Measurements from ENCODE around the gene ZC3H13. TPM values are rescaled to one million over a fixed set of nuclear protein-coding genes. Genes with fewer than 3 reads are reported as not detected.

The ZC3H13 gene
- total RNA-seq, 4 donors from 2014 or later, result 18.8 to 40.6 (median 34.7) TPM

DNA sequence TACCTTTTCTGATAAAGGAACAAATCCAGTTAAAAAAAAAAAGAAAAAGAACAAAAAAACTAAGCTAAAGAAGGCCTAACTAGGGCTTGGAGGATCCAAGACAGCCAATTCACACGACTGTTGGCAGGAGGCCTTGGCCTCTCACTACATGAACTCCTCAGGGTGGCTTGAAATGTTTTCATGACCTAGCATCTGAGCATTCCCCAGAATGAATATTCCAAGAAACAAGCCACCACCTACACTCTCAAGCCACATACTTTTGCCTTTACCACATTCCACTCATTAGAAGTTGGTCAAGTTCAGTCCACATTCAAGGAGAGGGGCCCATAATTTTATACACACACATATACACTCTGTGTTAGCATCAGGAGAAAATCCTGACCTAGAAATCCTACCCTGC is 103.4 kb downstream of the ZC3H13 start:
- Histone ChIP-seq H3K36me3 (no peaks in the 10 kb centered on the region), H3K27me3 (peaks cover 2% of the 10 kb centered on the region), H3K4me1 (no peaks in the 10 kb centered on the region), H3K4me3 (no peak overlapping the region), H3K9me3 (no peaks in the 10 kb centered on the region), H3K27ac (no peak overlapping the region)
- no peak for DNase-seq (ENCODE audit: low spot score in 2 of 2)
- no peak for TF ChIP-seq POLR2A (IDR thresholded peaks at IDR 0.05)
- TF ChIP-seq, protein P1, sequence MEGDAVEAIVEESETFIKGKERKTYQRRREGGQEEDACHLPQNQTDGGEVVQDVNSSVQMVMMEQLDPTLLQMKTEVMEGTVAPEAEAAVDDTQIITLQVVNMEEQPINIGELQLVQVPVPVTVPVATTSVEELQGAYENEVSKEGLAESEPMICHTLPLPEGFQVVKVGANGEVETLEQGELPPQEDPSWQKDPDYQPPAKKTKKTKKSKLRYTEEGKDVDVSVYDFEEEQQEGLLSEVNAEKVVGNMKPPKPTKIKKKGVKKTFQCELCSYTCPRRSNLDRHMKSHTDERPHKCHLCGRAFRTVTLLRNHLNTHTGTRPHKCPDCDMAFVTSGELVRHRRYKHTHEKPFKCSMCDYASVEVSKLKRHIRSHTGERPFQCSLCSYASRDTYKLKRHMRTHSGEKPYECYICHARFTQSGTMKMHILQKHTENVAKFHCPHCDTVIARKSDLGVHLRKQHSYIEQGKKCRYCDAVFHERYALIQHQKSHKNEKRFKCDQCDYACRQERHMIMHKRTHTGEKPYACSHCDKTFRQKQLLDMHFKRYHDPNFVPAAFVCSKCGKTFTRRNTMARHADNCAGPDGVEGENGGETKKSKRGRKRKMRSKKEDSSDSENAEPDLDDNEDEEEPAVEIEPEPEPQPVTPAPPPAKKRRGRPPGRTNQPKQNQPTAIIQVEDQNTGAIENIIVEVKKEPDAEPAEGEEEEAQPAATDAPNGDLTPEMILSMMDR (IDR thresholded peaks at IDR 0.05), result no peak
- 60% methylated on average over 1 of the region's 1 CpG for WGBS

DNA sequence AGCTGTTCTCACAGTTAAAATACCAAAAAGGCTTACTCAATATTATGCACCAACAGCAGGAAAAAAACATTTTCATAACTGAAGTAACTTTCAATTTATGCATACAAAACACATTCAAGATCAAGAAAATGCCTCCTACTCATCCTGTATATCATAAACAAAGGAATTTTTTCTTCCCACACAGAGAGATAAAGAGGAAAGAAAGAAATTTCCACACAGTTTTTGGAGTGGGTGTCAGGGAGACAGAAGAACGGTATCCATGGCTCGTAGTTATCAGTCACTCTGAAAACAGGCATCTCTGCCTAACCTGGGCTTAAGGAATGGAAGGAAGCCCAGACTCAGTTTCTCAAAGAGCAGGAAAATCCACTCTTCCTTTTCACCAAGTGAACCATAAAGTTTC is 108.6 kb downstream of the ZC3H13 start:
- Histone ChIP-seq H3K9me3 (no peaks in the 10 kb centered on the region), H3K27me3 (peaks cover 5% of the 10 kb centered on the region), H3K36me3 (no peaks in the 10 kb centered on the region), H3K4me3 (no peak overlapping the region), H3K4me1 (no peaks in the 10 kb centered on the region), H3K27ac (no peak overlapping the region)
- 84% methylated on average over 2 of the region's 2 CpGs for WGBS
- DNase-seq (ENCODE audit: low spot score in 2 of 2), result no peak
- TF ChIP-seq POLR2A (IDR thresholded peaks at IDR 0.05), result no peak
- TF ChIP-seq, protein P1 (IDR thresholded peaks at IDR 0.05), result no peak
- no peak for TF ChIP-seq POLR2AphosphoS5 (IDR thresholded peaks at IDR 0.05)
- no peak for TF ChIP-seq EP300 (IDR thresholded peaks at IDR 0.05)

DNA sequence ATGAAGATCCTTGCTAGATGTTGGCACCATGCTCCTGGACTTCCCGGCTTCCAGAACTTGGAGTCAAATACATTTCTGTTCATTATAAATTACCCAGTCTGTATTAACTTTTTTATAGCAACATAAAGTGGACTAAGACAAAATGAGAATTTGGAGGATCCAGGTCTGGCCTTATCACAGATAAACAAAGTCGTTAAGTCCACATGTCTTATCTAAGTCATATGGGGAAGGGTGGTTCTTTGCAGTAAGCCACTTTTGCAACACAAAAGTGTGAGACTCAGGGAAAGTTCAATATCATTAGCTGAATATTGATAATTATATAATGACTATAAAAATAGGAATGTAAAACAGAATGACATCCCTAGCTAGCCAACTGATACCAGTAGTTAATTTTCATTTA is 109.4 kb downstream of the ZC3H13 start:
- Histone ChIP-seq H3K9me3 (no peaks in the 10 kb centered on the region), H3K4me3 (no peak overlapping the region)
- TF ChIP-seq EP300 (IDR thresholded peaks at IDR 0.05), result no peak
- TF ChIP-seq POLR2A (IDR thresholded peaks at IDR 0.05), result no peak
- TF ChIP-seq, protein P1 (IDR thresholded peaks at IDR 0.05), result no peak

DNA sequence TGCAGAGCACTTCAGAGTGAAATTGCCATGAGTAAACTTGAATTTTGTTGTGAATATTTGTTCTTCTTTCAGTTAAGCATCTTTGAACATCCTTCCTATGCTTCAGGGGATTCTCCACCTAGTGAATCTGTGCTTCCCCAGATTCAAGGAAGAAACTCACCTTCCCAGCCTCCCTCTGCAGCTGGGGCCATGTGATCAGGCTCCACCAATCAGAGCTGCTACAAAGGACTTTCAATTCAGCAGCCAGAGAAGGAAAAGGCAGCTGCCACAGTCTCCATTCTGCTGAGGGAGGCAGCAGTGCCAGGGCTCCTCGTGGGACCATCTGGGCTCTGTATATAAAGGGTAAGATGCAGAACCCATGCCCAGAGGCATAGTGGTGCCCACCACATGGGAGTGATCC is 111.3 kb downstream of the ZC3H13 start:
- Histone ChIP-seq H3K36me3 (no peaks in the 10 kb centered on the region), H3K27ac (no peak overlapping the region), H3K27me3 (peaks cover 5% of the 10 kb centered on the region), H3K4me3 (no peak overlapping the region), H3K4me1 (peaks cover 2% of the 10 kb centered on the region), H3K9me3 (no peaks in the 10 kb centered on the region)
- DNase-seq (ENCODE audit: low spot score in 2 of 2), result no peak
- WGBS, result 86% methylated on average over 1 of the region's 1 CpG
- TF ChIP-seq, protein P1 (IDR thresholded peaks at IDR 0.05), result no peak
- TF ChIP-seq POLR2A (IDR thresholded peaks at IDR 0.05) (no peak), POLR2AphosphoS5 (IDR thresholded peaks at IDR 0.05) (no peak), EP300 (IDR thresholded peaks at IDR 0.05) (no peak)

More for the DNA sequence above, 109.4 kb downstream of the ZC3H13 start:
- H3K4me1 ChIP-seq, result no peaks in the 10 kb centered on the region
- no peak for DNase-seq (ENCODE audit: low spot score in 2 of 2)
- no peaks in the 10 kb centered on the region for H3K36me3 ChIP-seq
- WGBS, result 80% methylated on average over 2 of the region's 2 CpGs
- H3K27ac ChIP-seq, result no peak overlapping the region
- peaks cover 5% of the 10 kb centered on the region for H3K27me3 ChIP-seq

DNA sequence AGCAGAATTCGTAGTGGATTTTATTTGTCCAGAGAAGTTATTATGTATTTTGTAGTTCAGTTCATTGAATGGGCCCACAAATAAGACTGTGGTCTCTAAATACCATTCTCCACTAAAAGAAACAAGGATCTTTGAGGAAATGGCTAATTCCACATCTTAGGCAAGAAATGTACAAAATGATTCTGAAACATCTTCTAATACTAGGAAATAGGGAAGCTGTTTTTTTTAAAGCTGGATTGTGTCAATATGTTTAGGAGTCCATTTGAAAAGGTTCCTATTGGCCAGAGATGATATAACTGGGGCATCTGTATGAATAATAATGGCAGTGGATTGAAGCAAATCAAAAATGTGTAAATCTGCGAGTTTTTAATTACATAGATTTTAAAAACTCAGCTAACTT is 112.5 kb downstream of the ZC3H13 start:
- 99% methylated on average over 2 of the region's 2 CpGs for WGBS
- peaks cover 4% of the 10 kb centered on the region for H3K4me1 ChIP-seq
- H3K27ac ChIP-seq, result no peak overlapping the region

More for the DNA sequence above, 112.5 kb downstream of the ZC3H13 start:
- H3K27me3 ChIP-seq, result peaks cover 11% of the 10 kb centered on the region
- TF ChIP-seq EP300 (IDR thresholded peaks at IDR 0.05), result no peak
- TF ChIP-seq, protein P1 (IDR thresholded peaks at IDR 0.05), result no peak
- TF ChIP-seq POLR2A (IDR thresholded peaks at IDR 0.05), result no peak
- no peak for TF ChIP-seq POLR2AphosphoS5 (IDR thresholded peaks at IDR 0.05)
- no peaks in the 10 kb centered on the region for H3K9me3 ChIP-seq
- no peak overlapping the region for H3K4me3 ChIP-seq
- no peaks in the 10 kb centered on the region for H3K36me3 ChIP-seq
- no peak for DNase-seq (ENCODE audit: low spot score in 2 of 2)
